ENCODE results near the gene HDGFL3. TPM values are rescaled to one million over a fixed set of nuclear protein-coding genes. Genes with fewer than 3 reads are reported as not detected.
A peak's percentile ranks its signal among the peaks of the same experiment; 100 is the strongest.

The HDGFL3 gene
- total RNA-seq, 2 donors from 2014 or later: 16.2 to 16.7 TPM

- TF ChIP-seq, protein P1, sequence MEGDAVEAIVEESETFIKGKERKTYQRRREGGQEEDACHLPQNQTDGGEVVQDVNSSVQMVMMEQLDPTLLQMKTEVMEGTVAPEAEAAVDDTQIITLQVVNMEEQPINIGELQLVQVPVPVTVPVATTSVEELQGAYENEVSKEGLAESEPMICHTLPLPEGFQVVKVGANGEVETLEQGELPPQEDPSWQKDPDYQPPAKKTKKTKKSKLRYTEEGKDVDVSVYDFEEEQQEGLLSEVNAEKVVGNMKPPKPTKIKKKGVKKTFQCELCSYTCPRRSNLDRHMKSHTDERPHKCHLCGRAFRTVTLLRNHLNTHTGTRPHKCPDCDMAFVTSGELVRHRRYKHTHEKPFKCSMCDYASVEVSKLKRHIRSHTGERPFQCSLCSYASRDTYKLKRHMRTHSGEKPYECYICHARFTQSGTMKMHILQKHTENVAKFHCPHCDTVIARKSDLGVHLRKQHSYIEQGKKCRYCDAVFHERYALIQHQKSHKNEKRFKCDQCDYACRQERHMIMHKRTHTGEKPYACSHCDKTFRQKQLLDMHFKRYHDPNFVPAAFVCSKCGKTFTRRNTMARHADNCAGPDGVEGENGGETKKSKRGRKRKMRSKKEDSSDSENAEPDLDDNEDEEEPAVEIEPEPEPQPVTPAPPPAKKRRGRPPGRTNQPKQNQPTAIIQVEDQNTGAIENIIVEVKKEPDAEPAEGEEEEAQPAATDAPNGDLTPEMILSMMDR (IDR thresholded peaks at IDR 0.05): no peak
- Histone ChIP-seq H3K9me3 (no peaks in the 10 kb centered on the region), H3K27me3 (no peaks in the 10 kb centered on the region), H3K27ac (no peak overlapping the region), H3K36me3 (no peaks in the 10 kb centered on the region), H3K9ac (ENCODE audit: low read depth in 2 of 2, low read length in 2 of 2) (no peak overlapping the region), H3K4me3 (no peak overlapping the region), H3K4me1 (no peaks in the 10 kb centered on the region)
- intact Hi-C loops (cut with DNase I): loop anchor here (5.0 kb wide), 2 partner anchors 142 to 197 kb away; partner anchors contain the start of genes BTBD1 and C15orf40
- no peak for DNase-seq
Observed at GRCh38 chr15:83209333-83209732, 1.7 kb upstream of the HDGFL3 start.

DNA sequence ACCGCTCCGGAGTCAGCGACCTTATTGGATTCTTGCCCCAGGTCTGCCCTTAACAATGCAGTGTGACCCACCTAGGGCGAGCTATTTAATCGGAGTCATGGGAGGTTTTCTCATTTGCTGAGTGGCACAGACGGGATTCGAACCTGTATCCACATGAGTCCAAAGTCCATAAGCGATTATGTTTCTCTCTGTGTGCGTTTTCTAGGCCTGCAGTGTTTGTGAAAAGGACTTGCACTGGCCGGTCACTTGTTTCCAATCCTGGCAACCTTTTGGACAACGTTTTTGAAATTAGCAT lies 691 bp upstream of the HDGFL3 start:
- Histone ChIP-seq H3K9me3 (no peaks in the 10 kb centered on the region), H3K4me3 (peak overlapping the region; percentile 76), H3K36me3 (no peaks in the 10 kb centered on the region), H3K9ac (ENCODE audit: low read depth in 2 of 2, low read length in 2 of 2) (peak overlapping the region in 1 of 2 donors; percentile 40), H3K27me3 (no peaks in the 10 kb centered on the region), H3K4me1 (no peaks in the 10 kb centered on the region), H3K27ac (no peak overlapping the region)
- no peak for DNase-seq
- TF ChIP-seq, protein P1 (IDR thresholded peaks at IDR 0.05): no peak
- intact Hi-C loops (cut with DNase I): loop anchor here (5.0 kb wide), 2 partner anchors 141 to 196 kb away; partner anchors contain the start of genes BTBD1 and C15orf40

- Histone ChIP-seq H3K36me3 (no peaks in the 10 kb centered on the region), H3K9me3 (no peaks in the 10 kb centered on the region), H3K9ac (ENCODE audit: low read depth in 2 of 2, low read length in 2 of 2) (peak overlapping the region; percentile 53 to 57), H3K27ac (peak overlapping the region; percentile 60), H3K4me3 (peak overlapping the region; percentile 76), H3K27me3 (no peaks in the 10 kb centered on the region), H3K4me1 (no peaks in the 10 kb centered on the region)
- TF ChIP-seq, protein P1 (IDR thresholded peaks at IDR 0.05): no peak
- DNase-seq: peak; percentile 27
- intact Hi-C loops (cut with DNase I): loop anchor here (5.0 kb wide), 2 partner anchors 140 to 195 kb away; partner anchors contain the start of genes BTBD1 and C15orf40
Observed at GRCh38 chr15:83207009-83207659, 489 bp downstream of the HDGFL3 start.

- Histone ChIP-seq H3K27me3 (no peaks in the 10 kb centered on the region), H3K9me3 (no peaks in the 10 kb centered on the region), H3K4me1 (no peaks in the 10 kb centered on the region), H3K27ac (peak overlapping the region; percentile 60), H3K4me3 (peak overlapping the region; percentile 76), H3K36me3 (no peaks in the 10 kb centered on the region), H3K9ac (ENCODE audit: low read depth in 2 of 2, low read length in 2 of 2) (peak overlapping the region; percentile 53 to 57)
- TF ChIP-seq, protein P1 (IDR thresholded peaks at IDR 0.05): no peak
- intact Hi-C loops (cut with DNase I): loop anchor here (5.0 kb wide), 2 partner anchors 139 to 194 kb away; partner anchors contain the start of genes BTBD1 and C15orf40
- peak; percentile 21 for DNase-seq
Observed at GRCh38 chr15:83206526-83207008, 1.1 kb downstream of the HDGFL3 start.

DNA sequence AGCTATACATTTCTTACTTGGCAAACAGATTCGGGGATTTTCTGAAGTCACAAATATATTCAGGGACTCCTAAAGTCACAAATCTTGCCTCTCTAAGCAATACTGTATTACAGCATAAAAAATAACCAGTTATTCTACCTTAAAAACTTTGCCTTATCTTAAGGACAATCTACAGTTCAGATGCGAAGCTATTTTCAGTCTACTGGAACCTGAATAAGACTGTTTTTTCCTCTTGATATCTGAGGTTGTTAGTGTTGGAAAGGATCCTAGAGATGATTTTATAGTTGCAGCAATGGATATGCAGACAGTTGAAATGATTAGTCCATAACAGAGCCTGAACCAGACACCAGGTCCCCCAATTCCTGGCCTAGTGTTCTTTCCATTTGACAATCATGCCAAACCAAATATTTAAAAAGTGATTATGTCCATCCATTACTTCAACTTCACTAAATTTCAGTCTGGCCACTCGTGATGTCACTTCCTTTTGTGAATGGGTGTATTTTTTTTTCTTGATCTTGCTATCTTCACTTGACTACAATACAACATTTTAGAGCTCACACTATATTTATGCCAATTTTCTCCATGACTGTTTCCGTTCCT lies 1.8 kb downstream of the HDGFL3 start:
- H3K36me3 ChIP-seq: no peaks in the 10 kb centered on the region
- H3K4me3 ChIP-seq: no peak overlapping the region
- TF ChIP-seq, protein P1 (IDR thresholded peaks at IDR 0.05): no peak
- intact Hi-C loops (cut with DNase I): loop anchor here (5.0 kb wide), 2 partner anchors 139 to 194 kb away; partner anchors contain the start of genes BTBD1 and C15orf40
- H3K27me3 ChIP-seq: no peaks in the 10 kb centered on the region
- H3K9ac ChIP-seq (ENCODE audit: low read depth in 2 of 2, low read length in 2 of 2): no peak overlapping the region
- H3K27ac ChIP-seq: no peak overlapping the region
- no peaks in the 10 kb centered on the region for H3K4me1 ChIP-seq
- H3K9me3 ChIP-seq: no peaks in the 10 kb centered on the region
- DNase-seq: no peak
